Cardiac muscle cell (in vitro differentiated cells and primary cell): Measurements from ENCODE around the gene DOCK2. TPM values are rescaled to one million over a fixed set of nuclear protein-coding genes. Genes with fewer than 3 reads are reported as not detected.

ENCODE experiments used
- DNase-seq, 2 donors: peaks; one replicate each; pipeline versions ENCODE4 v3.0.0 to v3.0.0-alpha.2; 2010 to 2017; ENCODE audit warnings: low read depth in 1 of 2, low spot score in 1 of 2
- H3K27ac ChIP-seq: fragments of 200-600 bp; sonication (generic); 2 replicates; pipeline ENCODE4 v1.5.1; 2016
- H3K27me3 ChIP-seq: fragments of 200-600 bp; sonication (generic); 2 replicates; pipeline ENCODE4 v1.6.0; 2016; ENCODE audit warnings: control low read depth
- H3K36me3 ChIP-seq: fragments of 200-600 bp; sonication (generic); 2 replicates; pipeline ENCODE4 v1.5.1; 2016; ENCODE audit warnings: control low read depth
- H3K4me1 ChIP-seq: fragments of 200-600 bp; sonication (generic); 2 replicates; pipeline ENCODE4 v1.8.1; 2017; ENCODE audit warnings: low read depth, mild to moderate bottlenecking, mixed run types
- H3K4me3 ChIP-seq: fragments of 200-600 bp; sonication (generic); 2 replicates; pipeline ENCODE4 v1.5.1; 2016; ENCODE audit warnings: mild to moderate bottlenecking
- H3K9me3 ChIP-seq: fragments of 200-600 bp; sonication (generic); 2 replicates; pipeline ENCODE4 v1.5.1; 2017; ENCODE audit warnings: low read depth, mild to moderate bottlenecking, control low read depth
- polyA plus RNA-seq: library from polyadenylated mRNA; unstranded; fragments of >200 nt; fragmentation: Nextera tagmentation; extraction: Ambion mirVana; gene quantifications from 2 replicates; pipeline ENCODE4 v1.2.1, GENCODE V29; 2016
- total RNA-seq: library from RNA; depleted of rRNA; stranded (reverse); fragments of >200 nt; gene quantifications from 2 replicates; pipeline ENCODE4 v1.2.3, GENCODE V29; 2016
- TF ChIP-seq, protein P1 (sequence below): IDR thresholded peaks from 2 replicates; pipeline ENCODE4 v1.5.1; 2012; ENCODE audit warnings: low read depth, mild to moderate bottlenecking, low read length

DOCK2 gene
- total and polyA plus RNA-seq, 2 experiments from 2014 or later, result 3.3 to 6.5 TPM

DNA sequence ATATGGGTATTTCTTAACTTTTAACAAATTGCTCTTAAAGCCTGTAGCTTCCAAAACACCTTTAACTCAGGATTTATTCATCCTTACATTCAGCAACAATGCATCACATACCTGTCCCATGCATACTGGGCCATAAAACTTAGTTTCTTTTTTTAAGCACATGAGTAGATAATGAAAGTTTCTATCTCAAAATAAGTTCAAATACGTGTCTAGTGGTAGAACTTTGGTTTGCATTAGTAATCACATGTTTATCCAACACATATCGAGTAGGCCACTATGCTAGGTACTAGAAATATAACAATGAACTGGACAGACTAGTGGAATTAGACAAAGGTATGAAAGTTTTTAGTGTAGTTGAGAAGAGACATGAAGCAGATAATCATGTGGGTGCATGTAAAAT lies 99.6 kb downstream of the DOCK2 start:
- no peaks in the 10 kb centered on the region for H3K27me3 ChIP-seq
- H3K36me3 ChIP-seq, result no peaks in the 10 kb centered on the region
- H3K27ac ChIP-seq, result no peak overlapping the region
- no peak for DNase-seq
- H3K4me1 ChIP-seq, result peaks cover 5% of the 10 kb centered on the region
- TF ChIP-seq, protein P1, sequence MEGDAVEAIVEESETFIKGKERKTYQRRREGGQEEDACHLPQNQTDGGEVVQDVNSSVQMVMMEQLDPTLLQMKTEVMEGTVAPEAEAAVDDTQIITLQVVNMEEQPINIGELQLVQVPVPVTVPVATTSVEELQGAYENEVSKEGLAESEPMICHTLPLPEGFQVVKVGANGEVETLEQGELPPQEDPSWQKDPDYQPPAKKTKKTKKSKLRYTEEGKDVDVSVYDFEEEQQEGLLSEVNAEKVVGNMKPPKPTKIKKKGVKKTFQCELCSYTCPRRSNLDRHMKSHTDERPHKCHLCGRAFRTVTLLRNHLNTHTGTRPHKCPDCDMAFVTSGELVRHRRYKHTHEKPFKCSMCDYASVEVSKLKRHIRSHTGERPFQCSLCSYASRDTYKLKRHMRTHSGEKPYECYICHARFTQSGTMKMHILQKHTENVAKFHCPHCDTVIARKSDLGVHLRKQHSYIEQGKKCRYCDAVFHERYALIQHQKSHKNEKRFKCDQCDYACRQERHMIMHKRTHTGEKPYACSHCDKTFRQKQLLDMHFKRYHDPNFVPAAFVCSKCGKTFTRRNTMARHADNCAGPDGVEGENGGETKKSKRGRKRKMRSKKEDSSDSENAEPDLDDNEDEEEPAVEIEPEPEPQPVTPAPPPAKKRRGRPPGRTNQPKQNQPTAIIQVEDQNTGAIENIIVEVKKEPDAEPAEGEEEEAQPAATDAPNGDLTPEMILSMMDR, result no peak
- H3K4me3 ChIP-seq, result no peak overlapping the region
- no peaks in the 10 kb centered on the region for H3K9me3 ChIP-seq

- H3K4me1 ChIP-seq, result peaks cover 36% of the 10 kb centered on the region
- H3K27ac ChIP-seq, result no peak overlapping the region
- H3K9me3 ChIP-seq, result no peaks in the 10 kb centered on the region
- H3K36me3 ChIP-seq, result no peaks in the 10 kb centered on the region
- H3K27me3 ChIP-seq, result no peaks in the 10 kb centered on the region
- DNase-seq, result no peak
- no peak overlapping the region for H3K4me3 ChIP-seq
- TF ChIP-seq, protein P1, result no peak
These were observed 103.4 kb downstream of the DOCK2 start for GRCh38 chr5:169740435-169740834.

- H3K4me1 ChIP-seq, result peaks cover 55% of the 10 kb centered on the region
- no peak overlapping the region for H3K4me3 ChIP-seq
- peak; percentile 27 to 56 for DNase-seq
- no peaks in the 10 kb centered on the region for H3K27me3 ChIP-seq
- no peaks in the 10 kb centered on the region for H3K36me3 ChIP-seq
- TF ChIP-seq, protein P1, result no peak
- H3K27ac ChIP-seq, result peak overlapping the region; percentile 80
- H3K9me3 ChIP-seq, result no peaks in the 10 kb centered on the region
These were observed 105.8 kb downstream of the DOCK2 start for GRCh38 chr5:169742771-169743296.

- peaks cover 57% of the 10 kb centered on the region for H3K4me1 ChIP-seq
- no peaks in the 10 kb centered on the region for H3K9me3 ChIP-seq
- no peaks in the 10 kb centered on the region for H3K36me3 ChIP-seq
- no peak overlapping the region for H3K4me3 ChIP-seq
- no peak for DNase-seq
- H3K27ac ChIP-seq, result peak overlapping the region; percentile 94
- H3K27me3 ChIP-seq, result no peaks in the 10 kb centered on the region
- TF ChIP-seq, protein P1, result no peak
These were observed 107.3 kb downstream of the DOCK2 start for GRCh38 chr5:169744336-169744735.

GRCh38 chr5:169745441-169746146 lies 108.5 kb downstream of the DOCK2 start:
- peak; percentile 50 to 80 for DNase-seq
- peak overlapping the region; percentile 94 for H3K27ac ChIP-seq
- TF ChIP-seq, protein P1, result no peak
- no peak overlapping the region for H3K4me3 ChIP-seq
- no peaks in the 10 kb centered on the region for H3K27me3 ChIP-seq
- no peaks in the 10 kb centered on the region for H3K9me3 ChIP-seq
- H3K36me3 ChIP-seq, result no peaks in the 10 kb centered on the region
- H3K4me1 ChIP-seq, result peaks cover 57% of the 10 kb centered on the region
